ENCODE measurements around the gene CBX1. TPM values are rescaled to one million over a fixed set of nuclear protein-coding genes. Genes with fewer than 3 reads are reported as not detected.

Gene CBX1
- total RNA-seq, 1 experiment from 2014 or later = 126 TPM

DNA sequence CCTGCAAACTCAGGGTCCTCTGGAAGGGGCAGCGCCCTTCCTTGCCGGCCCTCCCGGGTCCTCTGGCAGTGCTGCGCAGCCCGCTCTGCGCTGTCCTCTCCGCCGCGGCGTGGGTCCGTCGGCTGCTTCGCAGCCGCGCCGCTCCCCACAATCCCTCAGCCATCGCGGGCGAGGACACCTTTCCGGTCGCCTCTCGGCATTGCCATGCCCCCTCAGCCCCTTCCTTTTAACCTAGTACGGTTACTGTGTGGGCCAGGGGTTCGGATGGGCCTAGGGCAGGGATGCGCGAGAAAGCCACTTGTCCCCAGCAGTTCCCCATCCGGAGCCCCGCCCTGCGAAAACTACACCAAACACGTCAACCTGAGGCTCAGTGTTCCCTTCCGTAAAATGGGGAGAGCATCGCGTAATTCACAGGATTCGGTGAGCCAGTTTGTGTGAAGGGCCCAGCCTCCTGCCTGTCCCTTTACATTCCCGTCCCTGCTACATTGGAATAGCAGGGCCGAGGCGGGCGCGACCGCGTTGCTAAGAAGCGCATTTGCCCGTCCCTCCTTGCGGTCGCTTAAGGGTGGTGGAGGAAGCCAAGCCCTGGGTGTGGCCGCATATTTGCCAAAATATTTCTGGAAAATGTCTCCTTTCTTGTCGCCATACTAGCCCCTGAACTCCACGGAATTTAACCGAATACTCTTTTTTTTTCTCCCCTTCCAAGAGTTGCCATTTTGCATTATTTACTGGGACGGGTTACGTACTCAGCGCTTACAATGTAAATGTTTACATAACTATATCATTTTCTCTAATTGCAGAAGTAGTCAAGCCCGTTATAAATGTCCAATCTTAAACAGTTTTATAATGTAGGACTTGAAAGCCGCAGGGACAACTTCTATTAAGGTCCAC lies 76.9 kb downstream of the CBX1 start:
- intact Hi-C loops (cut with micrococcal nuclease; ENCODE audit: unreplicated experiment) = loop anchor here (2.0 to 10.0 kb wide), 2 partner anchors 310 to 594 kb away; no protein-coding TSS in a partner anchor
- CTCF ChIA-PET = interaction anchor here (0.6 to 2.8 kb wide), 20 partner anchors 13 to 594 kb away, joined by 3 to 25 read pairs (median 4); partner anchors contain the start of genes NFE2L1, PRR15L, SCRN2 and SNX11
- no peaks in the 10 kb centered on the region for H3K9me3 Mint-ChIP-seq (ENCODE audit: low read depth, unreplicated experiment)
- H3K4me3 Mint-ChIP-seq (ENCODE audit: low read depth, unreplicated experiment) = peak overlapping the region; percentile 76
- TF ChIP-seq, protein P1, sequence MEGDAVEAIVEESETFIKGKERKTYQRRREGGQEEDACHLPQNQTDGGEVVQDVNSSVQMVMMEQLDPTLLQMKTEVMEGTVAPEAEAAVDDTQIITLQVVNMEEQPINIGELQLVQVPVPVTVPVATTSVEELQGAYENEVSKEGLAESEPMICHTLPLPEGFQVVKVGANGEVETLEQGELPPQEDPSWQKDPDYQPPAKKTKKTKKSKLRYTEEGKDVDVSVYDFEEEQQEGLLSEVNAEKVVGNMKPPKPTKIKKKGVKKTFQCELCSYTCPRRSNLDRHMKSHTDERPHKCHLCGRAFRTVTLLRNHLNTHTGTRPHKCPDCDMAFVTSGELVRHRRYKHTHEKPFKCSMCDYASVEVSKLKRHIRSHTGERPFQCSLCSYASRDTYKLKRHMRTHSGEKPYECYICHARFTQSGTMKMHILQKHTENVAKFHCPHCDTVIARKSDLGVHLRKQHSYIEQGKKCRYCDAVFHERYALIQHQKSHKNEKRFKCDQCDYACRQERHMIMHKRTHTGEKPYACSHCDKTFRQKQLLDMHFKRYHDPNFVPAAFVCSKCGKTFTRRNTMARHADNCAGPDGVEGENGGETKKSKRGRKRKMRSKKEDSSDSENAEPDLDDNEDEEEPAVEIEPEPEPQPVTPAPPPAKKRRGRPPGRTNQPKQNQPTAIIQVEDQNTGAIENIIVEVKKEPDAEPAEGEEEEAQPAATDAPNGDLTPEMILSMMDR (IDR thresholded peaks at IDR 0.05; ENCODE audit: unreplicated experiment) = no peak
- peak; percentile 82 for DNase-seq
- peaks cover 37% of the 10 kb centered on the region for H3K36me3 Mint-ChIP-seq (ENCODE audit: insufficient read depth, unreplicated experiment)
- peaks cover 49% of the 10 kb centered on the region for H3K4me1 Mint-ChIP-seq (ENCODE audit: low read depth, unreplicated experiment)
- peaks cover 10% of the 10 kb centered on the region for H3K27me3 Mint-ChIP-seq (ENCODE audit: unreplicated experiment)
- BruUV-seq (replicated peaks) = no TSS peak
- peak overlapping the region; percentile 90 for H3K27ac Mint-ChIP-seq (ENCODE audit: unreplicated experiment)

DNA sequence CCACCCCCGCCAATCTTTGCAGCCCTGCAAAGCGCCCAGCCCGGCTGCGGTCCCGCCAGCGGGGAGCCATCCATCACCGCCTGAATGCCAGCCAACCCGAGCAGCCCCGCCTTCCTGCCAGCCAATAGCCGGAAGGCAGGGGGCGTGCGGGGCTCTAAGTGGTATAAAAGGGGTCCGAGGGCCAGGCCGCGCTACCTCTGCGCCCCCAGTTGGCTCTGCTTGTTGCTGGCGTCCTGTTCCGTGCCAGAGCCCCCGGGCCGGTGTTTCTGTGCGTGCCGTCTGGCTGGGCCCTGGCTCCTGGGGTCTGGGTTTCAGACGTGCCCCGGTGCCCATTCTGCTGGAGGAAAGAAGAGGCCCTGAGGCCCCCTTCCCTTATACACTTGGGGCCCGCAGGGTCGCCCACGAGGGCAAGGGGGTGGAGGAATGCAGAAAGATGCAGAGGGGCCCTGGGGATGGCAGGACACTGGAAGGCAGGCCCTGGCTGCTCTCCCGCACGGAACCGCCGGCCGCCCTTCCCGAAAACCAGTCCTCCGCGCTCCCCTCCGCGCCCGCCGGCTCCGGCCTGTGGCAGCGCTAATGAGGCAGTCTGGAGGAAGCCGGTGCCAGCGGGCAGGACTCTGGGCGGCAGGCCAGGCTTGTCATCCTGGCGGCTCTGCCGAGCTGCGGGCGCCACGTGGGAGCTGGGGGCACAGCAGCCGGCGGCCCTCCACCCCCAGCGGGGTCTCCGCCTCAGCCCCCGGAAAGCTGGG lies 77.7 kb downstream of the CBX1 start:
- Mint-ChIP-seq H3K4me3 (ENCODE audit: low read depth, unreplicated experiment) (peak overlapping the region; percentile 76), H3K27ac (ENCODE audit: unreplicated experiment) (peak overlapping the region; percentile 90)

DNA sequence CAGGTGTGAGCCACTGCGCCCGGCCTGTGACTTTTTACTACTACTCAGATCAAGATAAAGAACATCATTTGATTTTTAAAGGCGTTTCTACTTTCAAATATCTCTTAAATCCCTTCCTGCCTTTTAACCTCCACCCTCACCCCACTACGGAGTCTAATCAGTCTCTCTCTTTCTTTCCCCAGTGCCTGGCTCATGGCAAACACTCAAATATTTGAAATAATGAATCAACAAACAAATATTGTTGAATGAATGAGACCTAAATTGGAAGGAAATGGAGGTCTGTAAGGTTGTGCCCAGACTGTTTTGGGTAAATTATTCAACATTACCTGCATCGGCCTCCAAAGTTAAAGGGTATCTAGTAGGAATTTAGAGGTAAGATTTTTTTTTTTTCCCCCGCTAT lies 78.4 kb downstream of the CBX1 start:
- peaks cover 49% of the 10 kb centered on the region for H3K4me1 Mint-ChIP-seq (ENCODE audit: low read depth, unreplicated experiment)
- H3K4me3 Mint-ChIP-seq (ENCODE audit: low read depth, unreplicated experiment) = peak overlapping the region; percentile 76
- TF ChIP-seq, protein P1 (IDR thresholded peaks at IDR 0.05; ENCODE audit: unreplicated experiment) = no peak
- no peaks in the 10 kb centered on the region for H3K27me3 Mint-ChIP-seq (ENCODE audit: unreplicated experiment)
- no TSS peak for BruUV-seq (replicated peaks)
- peaks cover 37% of the 10 kb centered on the region for H3K36me3 Mint-ChIP-seq (ENCODE audit: insufficient read depth, unreplicated experiment)
- CTCF ChIA-PET = interaction anchor here (0.7 kb wide), 1 partner anchor 129 kb away, joined by 5 read pairs; no protein-coding TSS in a partner anchor
- no peak for DNase-seq
- intact Hi-C loops (cut with micrococcal nuclease; ENCODE audit: unreplicated experiment) = loop anchor here (10.0 kb wide), 1 partner anchor 312 kb away; no protein-coding TSS in a partner anchor
- H3K9me3 Mint-ChIP-seq (ENCODE audit: low read depth, unreplicated experiment) = no peaks in the 10 kb centered on the region
- H3K27ac Mint-ChIP-seq (ENCODE audit: unreplicated experiment) = peak overlapping the region; percentile 90

More for the DNA sequence above, 77.7 kb downstream of the CBX1 start:
- BruUV-seq (replicated peaks) = no TSS peak
- TF ChIP-seq, protein P1 (IDR thresholded peaks at IDR 0.05; ENCODE audit: unreplicated experiment) = peak; percentile 70
- H3K9me3 Mint-ChIP-seq (ENCODE audit: low read depth, unreplicated experiment) = no peaks in the 10 kb centered on the region
- DNase-seq = peak; percentile 95
- peaks cover 37% of the 10 kb centered on the region for H3K36me3 Mint-ChIP-seq (ENCODE audit: insufficient read depth, unreplicated experiment)
- CTCF ChIA-PET = no interaction called here
- peaks cover 49% of the 10 kb centered on the region for H3K4me1 Mint-ChIP-seq (ENCODE audit: low read depth, unreplicated experiment)
- intact Hi-C loops (cut with micrococcal nuclease; ENCODE audit: unreplicated experiment) = loop anchor here (2.0 to 10.0 kb wide), 2 partner anchors 311 to 595 kb away; no protein-coding TSS in a partner anchor
- H3K27me3 Mint-ChIP-seq (ENCODE audit: unreplicated experiment) = peaks cover 1% of the 10 kb centered on the region

DNA sequence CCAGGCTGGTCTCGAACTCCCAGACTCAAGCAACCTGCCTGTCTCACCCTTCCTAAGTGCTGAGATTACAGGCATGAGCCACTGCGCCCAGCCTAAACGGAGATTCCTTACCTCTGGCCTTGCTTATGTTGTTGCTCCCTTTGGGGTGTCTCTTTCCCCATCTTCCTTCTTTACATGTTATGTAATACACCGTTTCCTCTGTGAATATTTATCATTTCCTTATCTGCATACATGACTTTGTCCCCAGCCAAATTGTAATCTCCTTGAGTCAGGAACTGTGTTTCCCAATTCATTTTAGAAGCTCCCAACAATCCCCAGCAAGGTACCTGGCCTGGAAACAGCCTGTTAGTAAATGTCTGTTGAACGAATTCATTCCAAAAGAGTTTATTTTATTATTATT lies 79.3 kb downstream of the CBX1 start:
- Mint-ChIP-seq H3K4me1 (ENCODE audit: low read depth, unreplicated experiment) (peaks cover 40% of the 10 kb centered on the region), H3K27me3 (ENCODE audit: unreplicated experiment) (no peaks in the 10 kb centered on the region), H3K4me3 (ENCODE audit: low read depth, unreplicated experiment) (no peak overlapping the region), H3K36me3 (ENCODE audit: insufficient read depth, unreplicated experiment) (peaks cover 37% of the 10 kb centered on the region), H3K27ac (ENCODE audit: unreplicated experiment) (no peak overlapping the region), H3K9me3 (ENCODE audit: low read depth, unreplicated experiment) (no peaks in the 10 kb centered on the region)
- CTCF ChIA-PET = interaction anchor here (0.6 kb wide), 1 partner anchor 58 kb away, joined by 4 read pairs; no protein-coding TSS in a partner anchor
- intact Hi-C loops (cut with micrococcal nuclease; ENCODE audit: unreplicated experiment) = loop anchor here (10.0 kb wide), 1 partner anchor 313 kb away; no protein-coding TSS in a partner anchor
- DNase-seq = no peak
- no TSS peak for BruUV-seq (replicated peaks)
- TF ChIP-seq, protein P1 (IDR thresholded peaks at IDR 0.05; ENCODE audit: unreplicated experiment) = no peak

Measured in Calu3 (cell line).